ENCODE data around the gene ENTR1.

GRCh38 chr9:136379003-136379287 lies 31.5 kb downstream of the ENTR1 start:
- TF ChIP-seq SUZ12 (IDR thresholded peaks at IDR 0.05; ENCODE audit: extremely low read depth, insufficient read depth, insufficient read length) (no peak), YY1 (IDR thresholded peaks at IDR 0.05; ENCODE audit: insufficient read depth, insufficient read length) (no peak), ZNF274 (IDR thresholded peaks at IDR 0.05; ENCODE audit: low read depth, low read length) (no peak)

Data from NT2/D1 (cell line).